GM19043 (cell line): ENCODE data around the gene KCNIP1.

ENCODE experiments used
- ATAC-seq: cut with Tn5 transposase; IDR thresholded peaks from one replicate; pipeline ENCODE4 v1.9.1; 2021; ENCODE audit warnings: low read depth; ENCODE audit not compliant: unreplicated experiment

Gene KCNIP1

GRCh38 chr5:170694911-170695310 lies 191.1 kb downstream of the KCNIP1 start:
- no peak for ATAC-seq

- no peak for ATAC-seq
Observed at GRCh38 chr5:170697031-170697430, 193.2 kb downstream of the KCNIP1 start.

- ATAC-seq, result no peak
Observed at GRCh38 chr5:170700503-170700902, 196.7 kb downstream of the KCNIP1 start.

- no peak for ATAC-seq
Observed at GRCh38 chr5:170701334-170701733, 197.5 kb downstream of the KCNIP1 start.

GRCh38 chr5:170704417-170705192 lies 200.8 kb downstream of the KCNIP1 start:
- ATAC-seq, result no peak

GRCh38 chr5:170709640-170710039 lies 205.8 kb downstream of the KCNIP1 start:
- no peak for ATAC-seq

- ATAC-seq, result no peak
Observed at GRCh38 chr5:170711300-170711699, 207.5 kb downstream of the KCNIP1 start.

- no peak for ATAC-seq
Observed at GRCh38 chr5:170715141-170715540, 211.3 kb downstream of the KCNIP1 start.

- ATAC-seq, result no peak
Observed at GRCh38 chr5:170716396-170716795, 212.6 kb downstream of the KCNIP1 start.

GRCh38 chr5:170719551-170719950 lies 215.7 kb downstream of the KCNIP1 start:
- no peak for ATAC-seq

- no peak for ATAC-seq
Observed at GRCh38 chr5:170720179-170720578, 216.4 kb downstream of the KCNIP1 start.

GRCh38 chr5:170720984-170721383 lies 217.2 kb downstream of the KCNIP1 start:
- no peak for ATAC-seq

- no peak for ATAC-seq
Observed at GRCh38 chr5:170721681-170722080, 217.9 kb downstream of the KCNIP1 start.

- ATAC-seq, result no peak
Observed at GRCh38 chr5:170722316-170722715, 218.5 kb downstream of the KCNIP1 start.

- no peak for ATAC-seq
Observed at GRCh38 chr5:170731052-170731451, 227.2 kb downstream of the KCNIP1 start.

- ATAC-seq, result no peak
Observed at GRCh38 chr5:170732685-170733084, 228.9 kb downstream of the KCNIP1 start.

- ATAC-seq, result no peak
Observed at GRCh38 chr5:170736966-170737365, 233.1 kb downstream of the KCNIP1 start.

GRCh38 chr5:170737591-170737990 lies 233.8 kb downstream of the KCNIP1 start:
- ATAC-seq, result no peak

GRCh38 chr5:170738840-170739239 lies 235.0 kb downstream of the KCNIP1 start:
- no peak for ATAC-seq

- no peak for ATAC-seq
Observed at GRCh38 chr5:170739446-170739845, 235.6 kb downstream of the KCNIP1 start.

GRCh38 chr5:170740551-170741205 lies 236.9 kb downstream of the KCNIP1 start:
- no peak for ATAC-seq

- ATAC-seq, result no peak
Observed at GRCh38 chr5:170741801-170742200, 238.0 kb downstream of the KCNIP1 start.
